Activated CD4-positive, alpha-beta T cell treated with anti-CD3 and anti-CD28 coated beads for 48 hours (primary cell): ENCODE data around the gene RSPH6A.

Experiments used
- DNase-seq: peaks from one replicate; pipeline ENCODE4 v3.0.0-alpha.2; 2020

Gene RSPH6A

GRCh38 chr19:45814851-45815480 is at the start of gene RSPH6A:
RSPH6A (minus strand) TSS chr19:45815308; CDS start chr19:45815176, 132 bp downstream.
- DNase-seq: no peak

- no peak for DNase-seq
Observed at GRCh38 chr19:45864629-45865082, 49.5 kb upstream of the RSPH6A start.

GRCh38 chr19:45863840-45864628 is 48.9 kb upstream of the RSPH6A start, which contains the start of gene FOXA3:
FOXA3 (plus strand) TSS chr19:45864326; CDS start chr19:45864457, 131 bp downstream.
- peak; percentile 68 for DNase-seq

GRCh38 chr19:45863335-45863839 is 48.3 kb upstream of the RSPH6A start:
- no peak for DNase-seq

GRCh38 chr19:45862564-45863334 is 47.6 kb upstream of the RSPH6A start, which contains the start of gene SYMPK:
SYMPK (minus strand) TSS chr19:45863147; CDS start chr19:45854495, 8,652 bp downstream.
- DNase-seq: peak; percentile 99

GRCh38 chr19:45862271-45862563 is 47.1 kb upstream of the RSPH6A start:
- DNase-seq: no peak

GRCh38 chr19:45860359-45861259 is 45.5 kb upstream of the RSPH6A start:
- DNase-seq: no peak

- no peak for DNase-seq
Observed at GRCh38 chr19:45854167-45854778, 39.2 kb upstream of the RSPH6A start.

GRCh38 chr19:45852983-45853382 is 37.9 kb upstream of the RSPH6A start:
- no peak for DNase-seq

GRCh38 chr19:45852145-45852750 is 37.1 kb upstream of the RSPH6A start:
- DNase-seq: no peak

- DNase-seq: no peak
Observed at GRCh38 chr19:45848922-45849321, 33.8 kb upstream of the RSPH6A start.

- DNase-seq: no peak
Observed at GRCh38 chr19:45847663-45848062, 32.6 kb upstream of the RSPH6A start.

- no peak for DNase-seq
Observed at GRCh38 chr19:45842198-45842597, 27.1 kb upstream of the RSPH6A start.

GRCh38 chr19:45834970-45835369 is 19.9 kb upstream of the RSPH6A start:
- DNase-seq: no peak

GRCh38 chr19:45828945-45829344 is 13.8 kb upstream of the RSPH6A start:
- DNase-seq: no peak

- DNase-seq: no peak
Observed at GRCh38 chr19:45828523-45828922, 13.4 kb upstream of the RSPH6A start.

- no peak for DNase-seq
Observed at GRCh38 chr19:45827459-45828093, 12.5 kb upstream of the RSPH6A start.

GRCh38 chr19:45826934-45827333 is 11.8 kb upstream of the RSPH6A start:
- DNase-seq: no peak

- no peak for DNase-seq
Observed at GRCh38 chr19:45825917-45826893, 11.1 kb upstream of the RSPH6A start.

- no peak for DNase-seq
Observed at GRCh38 chr19:45825263-45825605, 10.1 kb upstream of the RSPH6A start.
